Measurements from ENCODE around the gene IGF2.
"Not testable (repeated sequence)": the region's sequence is repeated elsewhere in the genome, so short reads cannot be mapped to it uniquely, and the experiment has no call there.

The IGF2 gene

DNA sequence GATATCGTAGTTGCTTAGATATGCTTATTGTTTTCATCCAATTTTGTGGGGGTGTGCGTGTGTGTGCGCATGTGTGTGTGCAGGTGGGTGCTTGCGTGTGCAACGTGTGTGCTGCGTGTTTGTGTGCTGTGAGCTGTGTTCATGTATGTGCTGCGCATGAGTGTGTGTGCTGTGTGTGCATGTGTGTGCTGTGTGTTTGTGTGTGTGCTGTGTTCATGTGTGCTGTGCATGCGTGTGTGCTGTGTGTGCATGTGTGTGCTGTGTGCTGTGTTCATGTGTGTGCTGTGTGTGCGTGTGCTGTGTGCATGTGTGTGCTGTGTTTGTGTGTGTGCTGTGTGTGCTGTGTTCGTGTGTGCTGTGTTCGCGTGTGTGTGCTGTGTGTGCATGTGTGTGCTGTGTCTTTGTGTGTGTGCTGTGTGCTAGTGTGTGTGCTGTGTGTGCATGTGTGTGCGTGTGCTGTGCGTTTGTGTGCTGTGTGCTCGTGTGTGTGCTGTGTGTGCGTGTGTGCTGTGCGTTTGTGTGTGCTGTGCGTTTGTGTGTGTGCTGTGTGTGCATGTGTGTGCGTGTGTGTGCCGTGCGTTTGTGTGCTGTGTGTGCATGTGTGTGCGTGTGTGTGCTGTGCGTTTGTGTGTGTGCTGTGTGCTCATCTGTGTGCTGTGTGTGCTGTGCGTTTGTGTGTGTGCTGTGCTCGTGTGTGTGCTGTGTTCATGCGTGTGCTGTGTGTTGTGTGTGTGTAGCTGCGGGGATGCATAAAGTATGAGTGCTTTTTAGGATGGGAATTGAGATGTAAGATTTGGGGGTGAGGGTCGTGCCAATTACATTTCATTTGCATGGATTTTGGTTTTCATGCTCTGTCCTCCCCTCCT, 7.6 kb downstream of the IGF2 start:
- Mint-ChIP-seq H3K4me3 (no peak overlapping the region), H3K27ac (no peak overlapping the region), H3K36me3 (ENCODE audit: low read depth) (no peaks in the 10 kb centered on the region), H3K27me3 (ENCODE audit: low read depth) (peaks cover 37% of the 10 kb centered on the region), H3K9me3 (peaks cover 4% of the 10 kb centered on the region), H3K4me1 (ENCODE audit: low read depth) (no peaks in the 10 kb centered on the region)

DNA sequence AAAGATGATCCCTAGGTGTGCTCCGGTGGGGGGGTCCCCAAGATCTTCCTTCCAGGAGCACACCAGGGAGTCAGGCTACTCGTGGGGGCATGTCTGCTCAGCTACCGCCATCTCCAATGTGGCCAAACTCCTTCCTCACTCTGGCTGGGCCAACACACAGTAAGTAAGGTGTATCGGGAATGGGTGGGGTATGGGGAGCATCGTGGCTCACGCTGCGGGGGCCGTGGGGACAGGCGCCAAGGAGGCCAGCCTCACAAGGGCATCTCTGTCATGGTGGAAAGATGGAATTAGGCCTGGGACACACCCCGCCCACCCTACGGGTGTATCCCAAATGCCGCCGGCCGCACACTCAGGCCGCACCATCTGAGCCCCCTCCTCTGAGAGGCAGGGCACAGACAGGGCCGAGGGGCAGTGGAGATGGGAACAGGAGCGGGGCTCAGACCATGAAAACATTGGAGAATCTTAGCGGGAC, 8.3 kb downstream of the IGF2 start:
- Mint-ChIP-seq H3K4me3 (no peak overlapping the region), H3K36me3 (ENCODE audit: low read depth) (no peaks in the 10 kb centered on the region), H3K27me3 (ENCODE audit: low read depth) (peaks cover 30% of the 10 kb centered on the region), H3K9me3 (peaks cover 4% of the 10 kb centered on the region), H3K4me1 (ENCODE audit: low read depth) (no peaks in the 10 kb centered on the region), H3K27ac (no peak overlapping the region)

DNA sequence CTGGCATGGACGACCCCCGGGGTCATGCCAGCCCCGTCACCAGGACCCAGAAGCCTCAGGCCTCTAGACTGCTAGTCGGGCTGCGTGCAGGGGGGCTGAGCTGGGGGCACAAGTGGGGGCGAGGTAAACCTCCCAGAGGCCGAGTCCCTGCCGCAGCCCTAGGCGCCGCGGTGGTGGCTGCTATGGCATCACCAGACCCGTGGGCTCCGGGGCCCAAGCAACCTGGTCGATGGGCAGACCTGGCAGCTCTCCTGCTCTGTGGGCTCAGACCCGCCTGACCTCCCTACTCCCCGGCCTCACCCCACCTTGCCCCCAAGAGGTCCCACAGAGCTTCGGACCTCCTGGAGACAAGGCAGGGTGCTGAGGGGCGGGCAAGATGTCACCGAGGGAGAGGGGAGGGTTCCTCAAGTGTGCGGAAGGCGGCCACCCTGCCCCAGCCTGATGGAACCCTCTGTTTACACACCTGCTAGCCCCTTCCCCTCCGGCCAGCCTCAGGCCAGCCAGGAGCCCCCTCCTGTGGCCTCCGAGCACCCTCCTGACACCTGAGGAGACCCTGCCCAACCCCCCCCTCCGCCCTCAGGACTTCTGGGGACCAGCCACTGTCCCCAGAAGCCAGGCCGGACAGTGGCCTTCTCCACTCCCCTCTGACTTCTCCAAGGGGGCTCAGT, 9.4 kb downstream of the IGF2 start:
- Mint-ChIP-seq H3K27ac (no peak overlapping the region), H3K36me3 (ENCODE audit: low read depth) (no peaks in the 10 kb centered on the region), H3K4me3 (no peak overlapping the region), H3K9me3 (peaks cover 4% of the 10 kb centered on the region), H3K27me3 (ENCODE audit: low read depth) (peaks cover 22% of the 10 kb centered on the region), H3K4me1 (ENCODE audit: low read depth) (no peaks in the 10 kb centered on the region)

DNA sequence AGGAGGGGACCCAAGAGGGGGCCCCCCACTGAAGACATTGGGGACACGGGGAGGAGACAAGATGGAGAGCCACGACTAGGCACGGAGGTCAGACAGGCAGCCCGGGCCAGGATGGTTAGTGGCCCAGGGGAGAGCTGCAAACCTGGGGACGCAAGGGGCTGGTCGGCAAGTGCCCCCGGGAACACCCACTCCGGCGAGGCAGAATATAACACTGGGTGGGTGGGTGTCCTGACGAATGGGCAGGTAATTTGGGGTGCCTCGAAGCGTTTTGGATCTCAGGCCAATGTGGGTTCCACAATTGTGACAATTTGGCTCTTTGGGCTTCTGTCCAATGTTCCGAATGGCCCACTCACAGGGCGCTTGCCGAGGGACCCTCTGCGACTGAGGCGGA, 9.9 kb downstream of the IGF2 start:
- Mint-ChIP-seq H3K36me3 (ENCODE audit: low read depth) (no peaks in the 10 kb centered on the region), H3K27me3 (ENCODE audit: low read depth) (peaks cover 26% of the 10 kb centered on the region), H3K4me3 (no peak overlapping the region), H3K9me3 (peaks cover 4% of the 10 kb centered on the region), H3K4me1 (ENCODE audit: low read depth) (no peaks in the 10 kb centered on the region), H3K27ac (no peak overlapping the region)

DNA sequence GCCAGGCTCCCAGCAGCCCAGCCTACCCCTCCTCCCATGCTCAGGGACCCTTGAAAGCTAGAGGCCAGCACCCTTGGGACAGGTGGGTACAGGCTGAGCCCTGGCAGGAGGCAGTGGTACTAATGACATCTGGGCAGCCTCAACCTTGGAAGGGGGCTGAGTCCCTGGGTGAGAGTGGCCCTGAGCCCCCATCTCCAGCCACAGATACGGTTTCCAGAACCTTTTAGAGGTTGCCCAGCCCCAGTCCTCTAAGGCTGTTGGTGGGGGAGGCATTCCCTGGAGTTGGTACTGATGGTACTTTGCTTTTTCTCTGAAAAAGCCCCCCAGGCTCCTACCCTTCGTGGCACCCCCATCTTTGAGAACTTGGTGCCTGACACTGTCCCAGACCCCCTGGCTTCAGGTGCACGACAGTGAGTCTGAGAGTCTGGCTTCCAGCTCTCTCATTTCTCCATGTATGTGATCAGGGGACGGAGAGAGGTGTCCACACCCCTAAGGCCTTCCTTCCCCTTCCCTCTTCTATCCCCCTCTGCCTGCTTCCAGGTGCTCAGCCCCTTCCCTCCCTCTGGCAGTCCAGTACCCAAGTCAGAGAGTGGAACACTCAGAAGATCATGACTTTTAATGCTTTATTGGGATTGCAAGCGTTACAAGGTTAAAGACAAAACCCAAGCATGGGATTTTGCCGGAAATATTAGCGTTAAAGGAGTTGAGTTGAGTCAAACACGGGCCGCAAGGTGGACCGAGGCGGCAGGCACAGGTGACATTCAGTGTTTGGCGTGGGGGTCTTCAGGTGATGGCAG, 10.5 kb downstream of the IGF2 start:
- H3K4me1 Mint-ChIP-seq (ENCODE audit: low read depth): no peaks in the 10 kb centered on the region
- H3K27me3 Mint-ChIP-seq (ENCODE audit: low read depth): peaks cover 23% of the 10 kb centered on the region
- H3K36me3 Mint-ChIP-seq (ENCODE audit: low read depth): no peaks in the 10 kb centered on the region

DNA sequence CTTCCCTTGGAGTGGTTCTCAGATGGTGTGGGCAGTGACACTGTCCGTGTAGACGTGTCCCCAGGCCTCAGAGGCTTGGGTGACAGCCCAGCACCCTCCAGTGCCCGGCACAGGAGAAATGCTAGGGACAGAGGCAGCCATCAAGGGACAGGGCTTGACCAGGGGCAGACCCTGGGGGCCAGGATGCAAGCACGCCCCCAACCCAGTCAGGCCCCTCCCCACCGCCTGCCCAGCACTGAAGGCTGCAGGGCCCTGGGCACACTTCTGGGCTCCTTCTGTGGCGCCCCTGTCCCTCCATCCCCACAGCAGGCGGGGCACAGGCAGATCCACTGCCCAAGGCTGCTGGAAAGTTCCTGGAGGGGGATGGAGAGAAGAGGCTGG, 11.1 kb downstream of the IGF2 start:
- H3K27me3 Mint-ChIP-seq (ENCODE audit: low read depth): peaks cover 19% of the 10 kb centered on the region

More for the DNA sequence above, 10.5 kb downstream of the IGF2 start:
- no peak overlapping the region for H3K27ac Mint-ChIP-seq
- no peak overlapping the region for H3K4me3 Mint-ChIP-seq
- peaks cover 4% of the 10 kb centered on the region for H3K9me3 Mint-ChIP-seq

DNA sequence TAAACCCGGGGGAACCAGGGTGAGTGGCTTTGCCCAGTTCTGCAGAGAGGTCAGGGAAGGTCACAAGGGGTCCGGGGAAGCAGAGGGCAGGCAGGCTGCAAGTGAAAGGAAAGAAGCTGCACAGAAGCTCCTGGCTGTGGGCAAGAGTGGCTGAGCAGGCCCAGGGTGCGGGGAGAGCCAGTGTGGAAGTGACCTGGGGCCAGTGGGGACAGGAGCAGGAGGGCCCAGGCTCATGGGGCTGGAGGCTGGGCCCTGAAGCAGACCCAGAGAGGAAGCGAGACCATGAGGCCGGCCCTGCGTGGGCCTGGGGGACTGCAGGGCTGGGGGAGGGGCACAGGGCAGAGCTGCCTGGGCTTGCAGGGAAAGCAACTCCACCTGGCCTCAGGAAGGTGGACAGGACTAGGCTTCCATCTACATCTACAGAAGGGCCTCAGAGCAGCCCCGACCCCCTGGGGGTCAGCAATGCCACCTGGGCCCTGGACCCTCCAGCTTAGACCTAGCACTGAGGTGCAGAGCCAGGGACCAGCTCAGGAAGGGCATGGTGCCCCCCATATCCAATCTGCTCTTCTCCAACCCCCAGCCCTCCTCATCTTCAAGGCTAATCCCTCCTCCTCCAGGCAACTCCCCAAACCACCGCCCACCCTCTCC, 11.6 kb downstream of the IGF2 start:
- H3K27ac Mint-ChIP-seq: no peak overlapping the region

More for the DNA sequence above, 11.1 kb downstream of the IGF2 start:
- no peak overlapping the region for H3K4me3 Mint-ChIP-seq
- no peaks in the 10 kb centered on the region for H3K4me1 Mint-ChIP-seq (ENCODE audit: low read depth)
- no peaks in the 10 kb centered on the region for H3K36me3 Mint-ChIP-seq (ENCODE audit: low read depth)
- no peak overlapping the region for H3K27ac Mint-ChIP-seq
- peaks cover 4% of the 10 kb centered on the region for H3K9me3 Mint-ChIP-seq

DNA sequence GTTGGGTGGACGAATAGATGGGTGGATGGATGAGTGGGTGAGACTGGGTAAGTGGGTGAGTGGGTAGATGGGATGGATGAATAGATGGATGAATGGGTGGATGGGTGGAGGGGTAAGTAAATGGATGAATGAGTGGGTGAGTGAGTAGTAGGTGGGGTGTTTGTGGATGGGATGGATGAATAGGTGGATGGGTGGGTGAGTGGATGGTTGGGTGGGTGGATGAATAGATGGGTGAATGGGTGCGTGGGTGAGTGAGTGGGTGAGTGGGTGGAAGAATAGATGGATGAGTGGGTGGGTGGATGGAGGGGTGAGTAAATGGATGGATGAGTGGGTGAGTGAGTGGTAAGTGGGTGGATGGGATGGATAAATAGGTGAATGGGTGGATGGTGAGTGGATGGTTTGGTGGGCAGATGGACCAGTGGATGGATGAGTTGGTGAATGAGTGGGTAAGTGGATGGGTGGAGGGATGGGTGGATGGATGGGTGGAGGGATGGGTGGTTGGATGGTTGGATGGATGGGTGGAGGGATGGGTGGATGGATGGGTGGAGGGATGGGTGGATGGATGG, 12.6 kb downstream of the IGF2 start:
- Mint-ChIP-seq H3K9me3 (peaks cover 4% of the 10 kb centered on the region), H3K27ac (no peak overlapping the region)

More for the DNA sequence above, 11.6 kb downstream of the IGF2 start:
- Mint-ChIP-seq H3K36me3 (ENCODE audit: low read depth) (no peaks in the 10 kb centered on the region), H3K4me3 (no peak overlapping the region), H3K27me3 (ENCODE audit: low read depth) (peaks cover 17% of the 10 kb centered on the region), H3K9me3 (peaks cover 4% of the 10 kb centered on the region), H3K4me1 (ENCODE audit: low read depth) (no peaks in the 10 kb centered on the region)

DNA sequence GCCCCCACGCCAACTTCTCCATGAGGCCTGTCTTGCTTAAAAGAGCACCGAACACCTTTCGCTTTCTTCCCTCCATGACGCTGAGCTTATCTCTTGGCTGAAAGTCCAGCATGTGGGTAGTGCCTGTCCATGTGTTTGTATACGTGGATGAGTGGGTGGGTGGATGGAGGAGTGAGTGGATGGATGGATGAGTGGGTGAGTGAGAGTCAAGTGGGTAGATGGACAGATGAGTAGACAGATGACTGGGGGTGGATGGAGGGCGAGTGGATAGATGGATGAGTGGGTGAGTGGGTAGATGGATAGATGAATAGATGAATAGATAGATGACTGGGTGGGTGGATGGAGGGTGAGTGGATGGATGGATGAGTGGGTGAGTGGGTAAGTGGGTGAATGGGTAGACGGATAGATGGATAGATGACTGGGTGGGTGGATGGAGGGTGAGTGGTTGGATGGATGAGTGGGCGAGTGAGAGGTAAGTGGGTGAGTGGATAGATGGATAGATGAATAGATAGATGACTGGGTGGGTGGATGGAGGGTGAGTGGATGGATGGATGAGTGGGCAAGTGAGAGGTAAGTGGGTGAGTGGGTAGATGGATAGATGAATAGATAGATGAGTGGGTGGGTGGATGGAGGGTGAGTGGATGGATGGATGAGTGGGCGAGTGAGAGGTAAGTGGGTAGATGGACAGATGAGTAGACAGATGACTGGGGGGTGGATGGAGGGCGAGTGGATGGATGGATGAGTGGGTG, 14.3 kb downstream of the IGF2 start:
- not testable (repeated sequence) for H3K4me1 Mint-ChIP-seq (ENCODE audit: low read depth); H3K36me3 Mint-ChIP-seq (ENCODE audit: low read depth); H3K9me3 Mint-ChIP-seq; H3K27me3 Mint-ChIP-seq (ENCODE audit: low read depth); H3K4me3 Mint-ChIP-seq; H3K27ac Mint-ChIP-seq

More for the DNA sequence above, 12.6 kb downstream of the IGF2 start:
- H3K36me3 Mint-ChIP-seq (ENCODE audit: low read depth): no peaks in the 10 kb centered on the region
- H3K4me3 Mint-ChIP-seq: no peak overlapping the region
- peaks cover 9% of the 10 kb centered on the region for H3K27me3 Mint-ChIP-seq (ENCODE audit: low read depth)
- no peaks in the 10 kb centered on the region for H3K4me1 Mint-ChIP-seq (ENCODE audit: low read depth)

DNA sequence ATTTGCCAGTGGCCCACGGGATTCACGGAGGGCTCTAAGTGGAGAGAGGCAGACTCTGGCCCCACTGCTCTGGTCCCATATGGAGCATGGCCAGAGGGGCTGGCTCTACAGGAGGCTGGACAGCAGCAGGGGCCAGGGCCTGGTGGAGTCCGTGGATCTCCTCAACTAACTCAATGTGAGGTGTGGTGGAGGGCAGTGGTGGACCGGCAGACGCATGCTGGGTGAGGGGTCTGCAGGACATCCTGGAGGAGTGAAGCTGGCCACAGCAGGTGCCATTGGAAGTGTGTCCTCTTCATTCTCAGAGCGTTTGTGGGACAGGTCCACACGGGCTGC, 15.6 kb downstream of the IGF2 start:
- H3K4me1 Mint-ChIP-seq (ENCODE audit: low read depth): no peaks in the 10 kb centered on the region
- peaks cover 4% of the 10 kb centered on the region for H3K27me3 Mint-ChIP-seq (ENCODE audit: low read depth)
- no peak overlapping the region for H3K4me3 Mint-ChIP-seq
- no peaks in the 10 kb centered on the region for H3K9me3 Mint-ChIP-seq
- H3K27ac Mint-ChIP-seq: no peak overlapping the region
- no peaks in the 10 kb centered on the region for H3K36me3 Mint-ChIP-seq (ENCODE audit: low read depth)

DNA sequence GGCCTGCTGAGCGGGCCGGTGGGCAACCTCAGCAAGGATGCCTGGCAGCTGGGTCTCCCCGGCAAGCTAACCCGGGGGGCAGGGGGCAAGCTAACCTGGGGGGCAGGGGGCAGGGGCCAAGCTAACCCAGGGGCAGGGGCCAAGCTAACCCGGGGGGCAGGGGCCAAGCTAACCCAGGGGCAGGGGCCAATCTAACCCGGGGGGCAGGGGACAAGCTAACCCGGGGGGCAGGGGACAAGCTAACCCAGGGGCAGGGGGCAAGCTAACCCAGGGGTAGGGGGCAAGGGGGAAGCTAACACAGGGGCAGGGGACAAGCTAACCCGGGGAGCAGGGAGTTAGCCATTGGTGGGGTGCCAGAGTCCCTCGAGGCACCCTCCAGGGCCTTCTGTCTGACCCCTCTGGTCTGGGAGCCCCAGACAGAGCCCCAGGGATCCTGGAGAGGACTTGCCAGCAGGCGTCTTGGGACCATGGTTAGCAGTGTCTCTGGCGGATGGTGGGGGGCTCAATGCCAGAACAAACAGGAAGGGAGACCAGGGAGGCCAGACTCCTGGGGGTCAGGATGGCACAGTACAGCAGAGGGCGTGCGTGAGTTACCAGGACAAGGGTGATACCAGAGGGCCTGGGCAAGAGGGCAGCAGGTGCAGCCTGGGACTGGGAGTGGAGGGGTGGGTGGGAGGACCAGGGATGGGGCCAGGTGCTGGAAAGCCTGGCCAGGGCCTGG, 16.1 kb downstream of the IGF2 start:
- H3K27me3 Mint-ChIP-seq (ENCODE audit: low read depth): peaks cover 8% of the 10 kb centered on the region
- H3K36me3 Mint-ChIP-seq (ENCODE audit: low read depth): no peaks in the 10 kb centered on the region
- H3K9me3 Mint-ChIP-seq: no peaks in the 10 kb centered on the region
- H3K27ac Mint-ChIP-seq: no peak overlapping the region
- H3K4me1 Mint-ChIP-seq (ENCODE audit: low read depth): no peaks in the 10 kb centered on the region
- H3K4me3 Mint-ChIP-seq: no peak overlapping the region

DNA sequence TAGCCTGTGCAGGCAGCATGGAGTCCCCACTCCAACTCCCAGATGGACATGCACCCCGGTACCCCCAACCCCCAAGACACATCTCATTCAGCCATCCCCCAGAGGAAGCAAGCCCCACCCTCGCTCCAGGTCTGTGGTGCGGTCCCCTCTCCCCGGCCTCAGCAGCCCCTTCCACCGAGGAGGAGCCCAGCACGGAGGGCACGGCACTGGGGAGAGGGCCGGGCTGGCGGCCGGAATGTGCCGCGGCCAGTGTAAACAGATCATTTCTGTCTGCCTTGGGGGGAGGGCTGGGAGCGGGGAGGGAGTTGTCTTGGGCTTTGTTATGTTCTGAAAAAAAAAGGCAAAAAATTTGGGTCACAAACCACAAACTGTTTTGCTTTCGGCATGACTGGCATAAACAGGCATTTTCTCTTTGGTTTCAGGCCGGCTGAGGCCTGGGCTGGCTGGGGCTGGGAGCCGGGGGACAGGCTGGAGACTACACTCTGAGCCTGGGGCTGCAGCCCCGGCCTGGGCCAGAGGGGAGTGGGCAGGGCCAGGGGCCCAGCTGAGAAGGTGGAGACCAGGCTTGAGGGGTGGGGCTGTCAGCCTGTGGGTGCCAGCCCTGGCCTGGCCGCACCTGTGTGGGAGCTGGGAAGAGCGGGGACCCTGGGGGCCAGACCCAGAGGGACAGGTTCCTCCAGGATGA, 16.8 kb downstream of the IGF2 start:
- Mint-ChIP-seq H3K27me3 (ENCODE audit: low read depth) (peaks cover 8% of the 10 kb centered on the region), H3K36me3 (ENCODE audit: low read depth) (no peaks in the 10 kb centered on the region), H3K27ac (no peak overlapping the region)

More for the DNA sequence above, 16.8 kb downstream of the IGF2 start:
- Mint-ChIP-seq H3K9me3 (no peaks in the 10 kb centered on the region), H3K4me1 (ENCODE audit: low read depth) (no peaks in the 10 kb centered on the region), H3K4me3 (no peak overlapping the region)

All from T-helper 1 cell treated with Interleukin-12 subunit alpha and Interleukin-12 subunit beta and Interleukin-4 antibody, amounts not matched to agents 30 μg/mL and 1 μg/mL, for 36 hours (primary cell).